K562 (cell line): ENCODE measurements around the gene LRRC4C. TPM values are rescaled to one million over a fixed set of nuclear protein-coding genes. Genes with fewer than 3 reads are reported as not detected.

Experiments
- ATAC-seq: fragments of 200-7000 bp; cut with Tn5 transposase; 3 replicates; pipeline ENCODE4 v1.9.1; 2020; ENCODE audit warnings: moderate library complexity
- BruUV-seq: library from RNA; stranded (reverse); fragments of 400-500 nt; replicated peaks from 2 replicates; lab custom pipeline; 2021; lab: Mats Ljungman, UMichigan
- CTCF ChIA-PET: fragments of 300-600 bp; formaldehyde crosslinking; extraction: SDS; loops from one replicate; lab custom pipeline; 2021; ENCODE audit warnings: low intra/inter-chr PET ratio; lab: Yijun Ruan, JAX
- POLR2A ChIA-PET: fragments of 300-600, 350-650 bp; sonication (Branson Sonifier 250); formaldehyde crosslinking; extraction: SDS; loops from one replicate; lab custom pipeline; 2021; ENCODE audit warnings: antibody characterized with exemption, inconsistent platforms; lab: Yijun Ruan, JAX
- DNase-seq, 4 experiments: peaks; one replicate each; pipeline versions ENCODE4 v3.0.0 to v3.0.0-alpha.2; 2011 to 2018; ENCODE audit warnings: low spot score in 3 of 4, mixed read lengths in 3 of 4; ENCODE audit errors: extremely low read depth in 1 of 4
- FAIRE-seq: peaks from 2 replicates; lab custom pipeline; 2011; peaks lifted over from hg19 to GRCh38; lab: Jason Lieb, UNC
- H2AFZ ChIP-seq: 2 replicates; pipeline ENCODE4 v1.6.0; 2011; ENCODE audit warnings: low read depth, low read length, control low read depth, inconsistent platforms
- H3K27ac ChIP-seq: fragments of 200-600 bp; 3 replicates; pipeline ENCODE4 v1.8.0; 2011; ENCODE audit warnings: low read depth, mild to moderate bottlenecking, control low read depth, inconsistent platforms, low read length, moderate library complexity, mixed read lengths; ENCODE audit errors: extremely low read depth
- H3K27me3 ChIP-seq, 2 experiments: fragments of 300-600 bp in 1 of 2; 2 replicates in 1 of 2; 3 replicates in 1 of 2; pipeline versions ENCODE4 v1.6.0 to v1.8.0; 2011; ENCODE audit warnings: inconsistent platforms in 2 of 2, low read length in 2 of 2, mild to moderate bottlenecking in 1 of 2, mixed read lengths in 1 of 2, moderate library complexity in 1 of 2; ENCODE audit not compliant: control insufficient read depth in 2 of 2, insufficient read depth in 2 of 2
- H3K36me3 ChIP-seq: fragments of 300-600 bp; 3 replicates; pipeline ENCODE4 v1.8.0; 2011; ENCODE audit warnings: mild to moderate bottlenecking, low read length, inconsistent platforms; ENCODE audit not compliant: control insufficient read depth, insufficient read depth
- H3K4me1 ChIP-seq, 2 experiments: fragments of 200-600 bp in 1 of 2; replicated peaks in 1 of 2; 2 replicates in 1 of 2; 3 replicates in 1 of 2; pipeline versions ENCODE4 v1.5.1 to v1.8.0; 2011; ENCODE audit warnings: inconsistent platforms in 2 of 2, low read length in 2 of 2, mild to moderate bottlenecking in 1 of 2, mixed read lengths in 1 of 2, moderate library complexity in 1 of 2; ENCODE audit not compliant: control insufficient read depth in 2 of 2, insufficient read depth in 2 of 2
- H3K4me2 ChIP-seq: 2 replicates; pipeline ENCODE4 v1.6.1; 2011; ENCODE audit warnings: low read length, control low read depth, inconsistent platforms, mixed read lengths; ENCODE audit not compliant: insufficient read depth
- H3K4me3 ChIP-seq: fragments of 200-600 bp; sonication (generic), shearing (Covaris generic); 2 replicates; pipeline ENCODE4 v1.5.1; 2016; ENCODE audit warnings: control low read depth, inconsistent platforms
- H3K79me2 ChIP-seq: fragments of 200-600 bp; 3 replicates; pipeline ENCODE4 v1.8.0; 2011; ENCODE audit warnings: low read length, inconsistent platforms; ENCODE audit not compliant: control insufficient read depth, insufficient read depth
- H3K9ac ChIP-seq, 2 experiments: 2 replicates each; pipeline versions ENCODE4 v1.6.0 to v1.6.1; 2011; ENCODE audit warnings: low read depth in 2 of 2, low read length in 2 of 2, control low read depth in 1 of 2, inconsistent platforms in 1 of 2, mild to moderate bottlenecking in 1 of 2, mixed read lengths in 1 of 2; ENCODE audit not compliant: insufficient read depth in 1 of 2
- H3K9me1 ChIP-seq: one replicate; pipeline ENCODE4 v1.6.0; 2011; ENCODE audit warnings: inconsistent platforms, mild to moderate bottlenecking, low read length, moderate library complexity; ENCODE audit not compliant: control insufficient read depth, insufficient read depth
- H3K9me3 ChIP-seq: replicated peaks from 2 replicates; pipeline ENCODE4 v1.5.1; 2011; ENCODE audit warnings: low read depth, low read length, inconsistent platforms; ENCODE audit not compliant: control insufficient read depth, insufficient read depth
- H4K20me1 ChIP-seq: replicated peaks from 2 replicates; pipeline ENCODE4 v1.6.1; 2011; ENCODE audit warnings: low read length, inconsistent platforms, mixed read lengths; ENCODE audit not compliant: control insufficient read depth, insufficient read depth
- ARID1B ChIP-seq: fragments of 450-650 bp; IDR thresholded peaks from 2 replicates; pipeline ENCODE4 v1.6.1; 2016; ENCODE audit warnings: antibody characterized with exemption, mild to moderate bottlenecking, inconsistent platforms
- E2F3 ChIP-seq: fragments of 250-450 bp; sonication (Bioruptor Pico); IDR thresholded peaks from 2 replicates; pipeline ENCODE4 v1.4.0; 2020; ENCODE audit warnings: mild to moderate bottlenecking
- EP400 ChIP-seq: fragments of 450-650 bp; IDR thresholded peaks from 2 replicates; pipeline ENCODE4 v1.6.1; 2017; ENCODE audit warnings: antibody characterized with exemption, mild to moderate bottlenecking, moderate library complexity
- KAT2B ChIP-seq: IDR thresholded peaks from one replicate; pipeline ENCODE4 v1.6.1; 2012; ENCODE audit warnings: low read depth, mild to moderate bottlenecking, control low read depth, inconsistent platforms, low read length, moderate library complexity
- MCM2 ChIP-seq: fragments of 450-650 bp; IDR thresholded peaks from 2 replicates; pipeline ENCODE4 v1.6.1; 2017; ENCODE audit warnings: low read depth, mild to moderate bottlenecking
- PHB ChIP-seq: fragments of 250-450 bp; sonication (Bioruptor Pico); IDR thresholded peaks from 2 replicates; pipeline ENCODE4 v1.5.0; 2021
- RAD21 ChIP-seq, 2 experiments: fragments of 250-450 bp in 1 of 2; fragments of 450-650 bp in 1 of 2; sonication (Bioruptor Pico) in 1 of 2; formaldehyde crosslinking in 1 of 2; IDR thresholded peaks in 1 of 2; conservative IDR thresholded peaks in 1 of 2; 2 replicates each; pipeline versions ENCODE4 v1.4.0 to v1.8.0; 2020 to 2022; ENCODE audit warnings: mild to moderate bottlenecking in 2 of 2, moderate library complexity in 1 of 2
- ZC3H8 ChIP-seq: fragments of 450-650 bp; IDR thresholded peaks from 2 replicates; pipeline ENCODE4 v1.6.1; 2017
- ZNF785 ChIP-seq: fragments of 250-450 bp; sonication (Bioruptor Pico); IDR thresholded peaks from 2 replicates; pipeline ENCODE4 v1.4.0; 2020; ENCODE audit warnings: mild to moderate bottlenecking
- WGBS: fragments of 100-300 bp; shearing (Covaris generic); methylation state at CpG from one replicate; pipeline ENCODE4 v1.1.6; 2016; ENCODE audit warnings: low coverage, mixed read lengths; ENCODE audit not compliant: insufficient coverage; ENCODE audit errors: missing lambda C conversion rate; 5-methylcytosine and 5-hydroxymethylcytosine counted together
- in situ Hi-C: fragments of 300-500 bp; cut with MboI; formaldehyde crosslinking; loops from 4 replicates; pipeline ENCODE4 v1.15.0; 2018; ENCODE audit warnings: inconsistent platforms, mixed read lengths
- intact Hi-C: fragments of 100-400 bp; cut with micrococcal nuclease; formaldehyde crosslinking; loops from 2 replicates; pipeline ENCODE4 v1.14.2; 2022
- polyA plus RNA-seq, 8 experiments: library from polyadenylated mRNA; depleted of rRNA in 4 of 8; stranded (reverse) in 5 of 8; unstranded in 3 of 8; fragments of >200 nt; fragmentation: Nextera tagmentation in 2 of 8; fragmentation: Illumina TruSeq in 1 of 8; extraction: Ambion mirVana in 2 of 8; extraction: Trizol in 1 of 8; gene quantifications; 2 replicates each; pipeline versions ENCODE4 v1.2.1 to v1.2.3, GENCODE V29; 2011 to 2014; ENCODE audit warnings: inconsistent platforms in 1 of 8, missing spikeins in 1 of 8
- total RNA-seq, 7 experiments: library from RNA; depleted of rRNA in 6 of 7; stranded (reverse); fragments of >200 nt in 6 of 7; fragmentation: Illumina TruSeq in 2 of 7; extraction: Trizol in 2 of 7; gene quantifications; 2 replicates each; pipeline versions ENCODE4 v1.2.1 to v1.2.3, GENCODE V29; 2011 to 2021; ENCODE audit warnings: low replicate concordance in 1 of 7
- TF ChIP-seq, protein P1 (sequence below), 2 experiments: fragments of 450-650 bp; IDR thresholded peaks; 2 replicates each; pipeline ENCODE4 v1.6.1; 2016
- TF ChIP-seq, protein P2 (sequence below): fragments of 250-450 bp; sonication (Bioruptor Pico); IDR thresholded peaks from 2 replicates; pipeline ENCODE4 v1.5.1; 2021; ENCODE audit warnings: mild to moderate bottlenecking
- TF ChIP-seq, protein P3 (sequence below), 2 experiments: IDR thresholded peaks in 1 of 2; conservative IDR thresholded peaks in 1 of 2; 2 replicates each; pipeline ENCODE4 v1.6.1; 2016; ENCODE audit warnings: low read depth in 2 of 2, mild to moderate bottlenecking in 1 of 2, missing compliant biosample characterization in 1 of 2, missing genetic modification characterization in 1 of 2, moderate library complexity in 1 of 2

Gene LRRC4C
- total and polyA plus RNA-seq, 9 of the 15 experiments (the other 6 are each of a cell fraction or from before 2014, with no cell fraction given) = not detected

- H3K27me3 ChIP-seq = no peaks in the 10 kb centered on the region
- ChIA-PET POLR2A (no interaction called here), CTCF (no interaction called here)
- no peaks in the 10 kb centered on the region for H3K4me1 ChIP-seq
- H3K36me3 ChIP-seq = no peaks in the 10 kb centered on the region
- H3K4me2 ChIP-seq = no peak overlapping the region
- H3K79me2 ChIP-seq = no peaks in the 10 kb centered on the region
- H3K9me3 ChIP-seq = no peaks in the 10 kb centered on the region
- H2AFZ ChIP-seq = no peak overlapping the region
- H3K27ac ChIP-seq = no peak overlapping the region
- in situ Hi-C loops = no loop called here
- BruUV-seq = no TSS peak
- TF ChIP-seq PHB (CRISPR knock-in tag) (no peak), EP400 (no peak), ZC3H8 (no peak), RAD21 (CRISPR knock-in tag; conservative IDR thresholded peaks at IDR 0.05 in 1 of 2, IDR thresholded peaks at IDR 0.05 in 1 of 2) (no peak), KAT2B (no peak), MCM2 (no peak), E2F3 (no peak), ARID1B (no peak), ZNF785 (no peak)
- TF ChIP-seq, protein P1, sequence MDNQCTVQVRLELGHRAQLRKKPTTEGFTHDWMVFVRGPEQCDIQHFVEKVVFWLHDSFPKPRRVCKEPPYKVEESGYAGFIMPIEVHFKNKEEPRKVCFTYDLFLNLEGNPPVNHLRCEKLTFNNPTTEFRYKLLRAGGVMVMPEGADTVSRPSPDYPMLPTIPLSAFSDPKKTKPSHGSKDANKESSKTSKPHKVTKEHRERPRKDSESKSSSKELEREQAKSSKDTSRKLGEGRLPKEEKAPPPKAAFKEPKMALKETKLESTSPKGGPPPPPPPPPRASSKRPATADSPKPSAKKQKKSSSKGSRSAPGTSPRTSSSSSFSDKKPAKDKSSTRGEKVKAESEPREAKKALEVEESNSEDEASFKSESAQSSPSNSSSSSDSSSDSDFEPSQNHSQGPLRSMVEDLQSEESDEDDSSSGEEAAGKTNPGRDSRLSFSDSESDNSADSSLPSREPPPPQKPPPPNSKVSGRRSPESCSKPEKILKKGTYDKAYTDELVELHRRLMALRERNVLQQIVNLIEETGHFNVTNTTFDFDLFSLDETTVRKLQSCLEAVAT (IDR thresholded peaks at IDR 0.05) = no peak
- TF ChIP-seq, protein P2, sequence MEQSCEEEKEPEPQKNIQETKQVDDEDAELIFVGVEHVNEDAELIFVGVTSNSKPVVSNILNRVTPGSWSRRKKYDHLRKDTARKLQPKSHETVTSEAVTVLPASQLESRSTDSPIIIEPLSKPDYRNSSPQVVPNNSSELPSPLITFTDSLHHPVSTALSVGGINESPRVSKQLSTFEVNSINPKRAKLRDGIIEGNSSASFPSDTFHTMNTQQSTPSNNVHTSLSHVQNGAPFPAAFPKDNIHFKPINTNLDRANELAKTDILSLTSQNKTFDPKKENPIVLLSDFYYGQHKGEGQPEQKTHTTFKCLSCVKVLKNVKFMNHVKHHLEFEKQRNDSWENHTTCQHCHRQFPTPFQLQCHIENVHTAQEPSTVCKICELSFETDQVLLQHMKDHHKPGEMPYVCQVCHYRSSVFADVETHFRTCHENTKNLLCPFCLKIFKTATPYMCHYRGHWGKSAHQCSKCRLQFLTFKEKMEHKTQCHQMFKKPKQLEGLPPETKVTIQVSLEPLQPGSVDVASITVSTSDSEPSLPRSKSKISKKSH = no peak
- TF ChIP-seq, protein P3, sequence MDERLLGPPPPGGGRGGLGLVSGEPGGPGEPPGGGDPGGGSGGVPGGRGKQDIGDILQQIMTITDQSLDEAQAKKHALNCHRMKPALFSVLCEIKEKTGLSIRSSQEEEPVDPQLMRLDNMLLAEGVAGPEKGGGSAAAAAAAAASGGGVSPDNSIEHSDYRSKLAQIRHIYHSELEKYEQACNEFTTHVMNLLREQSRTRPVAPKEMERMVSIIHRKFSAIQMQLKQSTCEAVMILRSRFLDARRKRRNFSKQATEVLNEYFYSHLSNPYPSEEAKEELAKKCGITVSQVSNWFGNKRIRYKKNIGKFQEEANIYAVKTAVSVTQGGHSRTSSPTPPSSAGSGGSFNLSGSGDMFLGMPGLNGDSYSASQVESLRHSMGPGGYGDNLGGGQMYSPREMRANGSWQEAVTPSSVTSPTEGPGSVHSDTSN (CRISPR knock-in tag; IDR thresholded peaks at IDR 0.05; ENCODE audit: low read depth) = no peak
- TF ChIP-seq, protein P3 (tag; conservative IDR thresholded peaks at IDR 0.05; ENCODE audit: low read depth) = no peak
- no peak for ATAC-seq
- FAIRE-seq = no peak
- no peak overlapping the region for H3K9ac ChIP-seq
- intact Hi-C loops = no loop called here
- no peak overlapping the region for H3K4me3 ChIP-seq
- no peaks in the 10 kb centered on the region for H4K20me1 ChIP-seq
- 0% methylated on average over 1 of the region's 1 CpG for WGBS
- no peak for DNase-seq
- no peaks in the 10 kb centered on the region for H3K9me1 ChIP-seq
Observed at GRCh38 chr11:41134971-41135370, 324.5 kb downstream of the LRRC4C start.
